ENCODE measurements around the gene IRAK2. TPM values are rescaled to one million over a fixed set of nuclear protein-coding genes. Genes with fewer than 3 reads are reported as not detected.
"Not testable (repeated sequence)": the region's sequence is repeated elsewhere in the genome, so short reads cannot be mapped to it uniquely, and the experiment has no call there.

IRAK2 gene
- total RNA-seq, 1 donor from 2014 or later = 0.44 TPM

- no peaks in the 10 kb centered on the region for H3K27me3 Mint-ChIP-seq (ENCODE audit: low read depth)
- TF ChIP-seq, protein P1, sequence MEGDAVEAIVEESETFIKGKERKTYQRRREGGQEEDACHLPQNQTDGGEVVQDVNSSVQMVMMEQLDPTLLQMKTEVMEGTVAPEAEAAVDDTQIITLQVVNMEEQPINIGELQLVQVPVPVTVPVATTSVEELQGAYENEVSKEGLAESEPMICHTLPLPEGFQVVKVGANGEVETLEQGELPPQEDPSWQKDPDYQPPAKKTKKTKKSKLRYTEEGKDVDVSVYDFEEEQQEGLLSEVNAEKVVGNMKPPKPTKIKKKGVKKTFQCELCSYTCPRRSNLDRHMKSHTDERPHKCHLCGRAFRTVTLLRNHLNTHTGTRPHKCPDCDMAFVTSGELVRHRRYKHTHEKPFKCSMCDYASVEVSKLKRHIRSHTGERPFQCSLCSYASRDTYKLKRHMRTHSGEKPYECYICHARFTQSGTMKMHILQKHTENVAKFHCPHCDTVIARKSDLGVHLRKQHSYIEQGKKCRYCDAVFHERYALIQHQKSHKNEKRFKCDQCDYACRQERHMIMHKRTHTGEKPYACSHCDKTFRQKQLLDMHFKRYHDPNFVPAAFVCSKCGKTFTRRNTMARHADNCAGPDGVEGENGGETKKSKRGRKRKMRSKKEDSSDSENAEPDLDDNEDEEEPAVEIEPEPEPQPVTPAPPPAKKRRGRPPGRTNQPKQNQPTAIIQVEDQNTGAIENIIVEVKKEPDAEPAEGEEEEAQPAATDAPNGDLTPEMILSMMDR (conservative IDR thresholded peaks at IDR 0.05) = no peak
- H3K9me3 Mint-ChIP-seq = no peaks in the 10 kb centered on the region
- no peaks in the 10 kb centered on the region for H3K4me1 Mint-ChIP-seq
- peaks cover 10% of the 10 kb centered on the region for H3K36me3 Mint-ChIP-seq (ENCODE audit: low read depth)
- H3K4me3 Mint-ChIP-seq = no peak overlapping the region
- H3K27ac Mint-ChIP-seq (ENCODE audit: unreplicated experiment) = no peak overlapping the region
- DNase-seq (ENCODE audit: low read depth, low spot score) = no peak
Measured at GRCh38 chr3:10154335-10155122, 10.2 kb upstream of the IRAK2 start.

GRCh38 chr3:10155123-10155472 is 9.6 kb upstream of the IRAK2 start:
- TF ChIP-seq, protein P1 (conservative IDR thresholded peaks at IDR 0.05) = no peak
- Mint-ChIP-seq H3K36me3 (ENCODE audit: low read depth) (peaks cover 6% of the 10 kb centered on the region), H3K4me3 (no peak overlapping the region), H3K9me3 (no peaks in the 10 kb centered on the region), H3K27me3 (ENCODE audit: low read depth) (no peaks in the 10 kb centered on the region), H3K4me1 (no peaks in the 10 kb centered on the region), H3K27ac (ENCODE audit: unreplicated experiment) (no peak overlapping the region)
- no peak for DNase-seq (ENCODE audit: low read depth, low spot score)

- Mint-ChIP-seq H3K27me3 (ENCODE audit: low read depth) (no peaks in the 10 kb centered on the region), H3K4me3 (no peak overlapping the region), H3K9me3 (no peaks in the 10 kb centered on the region), H3K4me1 (no peaks in the 10 kb centered on the region), H3K27ac (ENCODE audit: unreplicated experiment) (peak overlapping the region; percentile 32), H3K36me3 (ENCODE audit: low read depth) (peaks cover 3% of the 10 kb centered on the region)
- no peak for DNase-seq (ENCODE audit: low read depth, low spot score)
- TF ChIP-seq, protein P1 (conservative IDR thresholded peaks at IDR 0.05) = no peak
Measured at GRCh38 chr3:10155658-10156057, 9.1 kb upstream of the IRAK2 start.

DNA sequence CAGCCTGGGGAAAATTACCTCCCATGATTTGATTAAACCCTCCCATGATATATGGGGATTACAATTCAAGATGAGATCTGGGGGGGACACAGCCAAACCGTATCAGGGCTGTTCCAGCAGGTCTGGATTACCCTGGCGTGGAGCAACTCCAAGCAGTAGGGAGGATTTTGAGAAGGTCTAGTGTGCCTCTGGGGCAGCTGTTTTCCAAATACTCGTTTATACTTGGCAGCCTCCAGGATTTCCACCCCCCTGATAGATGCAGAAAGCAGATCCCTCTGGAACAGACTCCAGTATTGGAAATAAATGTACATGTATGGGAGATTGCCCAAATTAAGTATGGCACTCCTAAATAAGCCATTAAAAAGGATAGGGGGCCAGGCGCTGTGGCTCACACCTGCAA is 7.7 kb upstream of the IRAK2 start:
- Mint-ChIP-seq H3K9me3 (no peaks in the 10 kb centered on the region), H3K4me1 (no peaks in the 10 kb centered on the region), H3K27me3 (ENCODE audit: low read depth) (no peaks in the 10 kb centered on the region), H3K36me3 (ENCODE audit: low read depth) (no peaks in the 10 kb centered on the region), H3K4me3 (no peak overlapping the region), H3K27ac (ENCODE audit: unreplicated experiment) (no peak overlapping the region)
- DNase-seq (ENCODE audit: low read depth, low spot score) = no peak
- TF ChIP-seq, protein P1 (conservative IDR thresholded peaks at IDR 0.05) = no peak

- H3K4me3 Mint-ChIP-seq; DNase-seq (ENCODE audit: low read depth, low spot score); H3K27ac Mint-ChIP-seq (ENCODE audit: unreplicated experiment); H3K36me3 Mint-ChIP-seq (ENCODE audit: low read depth); H3K9me3 Mint-ChIP-seq; H3K4me1 Mint-ChIP-seq; H3K27me3 Mint-ChIP-seq (ENCODE audit: low read depth): not testable (repeated sequence)
Measured at GRCh38 chr3:10158555-10158954, 6.2 kb upstream of the IRAK2 start.

GRCh38 chr3:10160346-10160745 is 4.4 kb upstream of the IRAK2 start:
- no peak overlapping the region for H3K4me3 Mint-ChIP-seq
- no peaks in the 10 kb centered on the region for H3K9me3 Mint-ChIP-seq
- TF ChIP-seq, protein P1 (conservative IDR thresholded peaks at IDR 0.05) = no peak
- no peak overlapping the region for H3K27ac Mint-ChIP-seq (ENCODE audit: unreplicated experiment)
- no peak for DNase-seq (ENCODE audit: low read depth, low spot score)
- peaks cover 2% of the 10 kb centered on the region for H3K27me3 Mint-ChIP-seq (ENCODE audit: low read depth)
- H3K4me1 Mint-ChIP-seq = no peaks in the 10 kb centered on the region
- no peaks in the 10 kb centered on the region for H3K36me3 Mint-ChIP-seq (ENCODE audit: low read depth)

Measured in neural crest cell (in vitro differentiated cells).